Measurements from ENCODE around the gene NPL.

Gene NPL

GRCh38 chr1:182784556-182785171, 4.9 kb upstream of the NPL start:
- peak; percentile 47 for ATAC-seq
- TF ChIP-seq ZNF8 (CRISPR knock-in tag; IDR thresholded peaks at IDR 0.05) (no peak), BACH2 (CRISPR knock-in tag; IDR thresholded peaks at IDR 0.05; ENCODE audit: borderline replicate concordance) (no peak), CSDC2 (CRISPR knock-in tag; IDR thresholded peaks at IDR 0.05) (no peak), ZNF70 (CRISPR knock-in tag; IDR thresholded peaks at IDR 0.05) (no peak), CREB5 (CRISPR knock-in tag; IDR thresholded peaks at IDR 0.05; ENCODE audit: low read depth) (no peak), ARNTL (CRISPR knock-in tag; IDR thresholded peaks at IDR 0.05; ENCODE audit: borderline replicate concordance, low read depth) (no peak), OSR1 (CRISPR knock-in tag; IDR thresholded peaks at IDR 0.05) (no peak)

- TF ChIP-seq ISL1 (CRISPR knock-in tag; IDR thresholded peaks at IDR 0.05) (no peak), ZFP3 (CRISPR knock-in tag; IDR thresholded peaks at IDR 0.05) (no peak), ZNF8 (CRISPR knock-in tag; IDR thresholded peaks at IDR 0.05) (no peak), GLIS3 (CRISPR knock-in tag; IDR thresholded peaks at IDR 0.05) (no peak), RARB (CRISPR knock-in tag; IDR thresholded peaks at IDR 0.05) (no peak), ZC3H10 (CRISPR knock-in tag; IDR thresholded peaks at IDR 0.05) (no peak), BACH2 (CRISPR knock-in tag; IDR thresholded peaks at IDR 0.05; ENCODE audit: borderline replicate concordance) (no peak), CSDC2 (CRISPR knock-in tag; IDR thresholded peaks at IDR 0.05) (no peak), CSRNP3 (CRISPR knock-in tag; IDR thresholded peaks at IDR 0.05) (no peak), ZNF565 (CRISPR knock-in tag; conservative IDR thresholded peaks at IDR 0.05; ENCODE audit: low read depth) (no peak), PATZ1 (CRISPR knock-in tag; IDR thresholded peaks at IDR 0.05; ENCODE audit: borderline replicate concordance) (no peak), OSR1 (CRISPR knock-in tag; IDR thresholded peaks at IDR 0.05) (no peak), PPARA (CRISPR knock-in tag; IDR thresholded peaks at IDR 0.05; ENCODE audit: borderline replicate concordance) (no peak), ARNTL (CRISPR knock-in tag; IDR thresholded peaks at IDR 0.05; ENCODE audit: borderline replicate concordance, low read depth) (no peak), TCF4 (CRISPR knock-in tag; IDR thresholded peaks at IDR 0.05; ENCODE audit: borderline replicate concordance) (no peak), ESRRG (CRISPR knock-in tag; IDR thresholded peaks at IDR 0.05) (no peak), TOX (CRISPR knock-in tag; IDR thresholded peaks at IDR 0.05; ENCODE audit: borderline replicate concordance) (no peak), SNAI2 (CRISPR knock-in tag; IDR thresholded peaks at IDR 0.05) (no peak), ZNF70 (CRISPR knock-in tag; IDR thresholded peaks at IDR 0.05) (no peak)
- no peak for ATAC-seq
Observed at GRCh38 chr1:182785181-182785580, 4.4 kb upstream of the NPL start.

- TF ChIP-seq TOX (CRISPR knock-in tag; IDR thresholded peaks at IDR 0.05; ENCODE audit: borderline replicate concordance) (no peak), RARB (CRISPR knock-in tag; IDR thresholded peaks at IDR 0.05) (no peak), CSDC2 (CRISPR knock-in tag; IDR thresholded peaks at IDR 0.05) (no peak), OSR1 (CRISPR knock-in tag; IDR thresholded peaks at IDR 0.05) (no peak), TSHZ2 (CRISPR knock-in tag; IDR thresholded peaks at IDR 0.05) (no peak), SNAI2 (CRISPR knock-in tag; IDR thresholded peaks at IDR 0.05) (no peak), PATZ1 (CRISPR knock-in tag; IDR thresholded peaks at IDR 0.05; ENCODE audit: borderline replicate concordance) (no peak), ZC3H10 (CRISPR knock-in tag; IDR thresholded peaks at IDR 0.05) (no peak)
- peak; percentile 62 for ATAC-seq
Observed at GRCh38 chr1:182786223-182786994, 3.2 kb upstream of the NPL start.
